ENCODE measurements around the gene NACC1. TPM values are rescaled to one million over a fixed set of nuclear protein-coding genes. Genes with fewer than 3 reads are reported as not detected.
"Not testable (repeated sequence)": the region's sequence is repeated elsewhere in the genome, so short reads cannot be mapped to it uniquely, and the experiment has no call there.

The NACC1 gene
- total and polyA plus RNA-seq, 2 experiments from 2014 or later, result 11.1 to 35.0 TPM

DNA sequence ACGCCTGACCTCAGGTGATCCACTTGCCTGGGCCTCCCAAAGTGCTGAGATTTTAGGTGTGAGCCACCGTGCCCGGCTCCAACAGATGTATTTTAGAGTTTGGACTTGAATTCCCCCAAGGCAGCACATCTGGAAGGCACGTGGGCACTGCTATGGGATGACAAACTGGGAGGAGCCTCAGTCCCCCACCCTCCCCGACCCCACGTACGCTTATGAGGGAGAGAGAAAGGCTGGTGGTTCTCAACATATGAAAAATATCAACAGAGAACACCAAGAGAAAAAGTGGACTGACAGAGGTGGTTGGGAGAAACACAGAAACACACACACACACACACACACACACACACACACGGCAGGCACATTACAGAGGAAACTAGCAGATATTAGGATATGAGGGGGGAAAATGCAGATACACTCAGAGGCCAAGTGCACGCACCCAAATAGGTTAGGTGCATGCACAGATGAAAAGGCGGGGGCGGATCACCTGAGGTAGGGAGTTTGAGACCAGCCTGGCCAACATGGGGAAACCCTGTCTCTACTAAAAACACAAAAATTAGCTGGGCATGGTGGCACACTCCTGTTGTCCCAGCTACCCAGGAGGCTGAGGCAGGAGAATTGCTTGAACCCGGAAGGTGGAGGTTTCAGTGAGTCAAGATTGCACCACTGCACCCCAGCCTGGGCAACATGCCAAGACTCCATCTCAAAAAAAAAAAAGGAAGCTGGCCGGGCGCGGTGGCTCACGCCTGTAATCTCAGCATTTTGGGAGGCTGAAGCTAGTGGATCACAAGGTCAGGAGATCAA is 28.9 kb downstream of the NACC1 start:
- peaks cover 11% of the 10 kb centered on the region for H3K4me1 ChIP-seq (ENCODE audit: insufficient read depth)
- no peak for DNase-seq (ENCODE audit: low spot score)
- TF ChIP-seq EZH2phosphoT487 (IDR thresholded peaks at IDR 0.05; ENCODE audit: low read depth, severe bottlenecking, unreplicated experiment) (no peak), CTCF (IDR thresholded peaks at IDR 0.05; ENCODE audit: poor library complexity) (no peak), EZH2 (IDR thresholded peaks at IDR 0.05; ENCODE audit: borderline replicate concordance) (no peak)

DNA sequence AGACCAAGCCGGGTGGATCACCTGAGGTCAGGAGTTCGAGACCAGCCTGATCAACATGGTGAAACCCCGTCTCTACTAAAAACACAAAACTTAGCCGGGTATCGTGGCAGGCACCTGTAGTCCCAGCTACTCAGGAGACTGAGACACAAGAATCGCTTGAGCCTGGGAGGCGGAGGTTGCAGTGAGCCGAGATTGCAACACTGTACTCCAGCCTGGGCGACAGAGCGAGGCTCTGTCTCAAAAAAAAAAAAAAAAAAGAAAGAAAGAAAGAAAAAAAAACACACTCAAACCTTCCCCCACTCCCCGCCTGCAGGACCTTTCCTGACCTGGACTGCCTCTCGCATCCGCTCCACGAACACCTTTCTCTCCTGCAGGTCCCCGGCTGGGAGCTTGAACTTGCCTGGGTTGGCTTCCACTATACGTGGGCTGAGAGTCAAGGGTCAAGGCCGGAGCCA is 31.1 kb downstream of the NACC1 start:
- WGBS (ENCODE audit: low lambda C conversion rate, missing lambda C conversion rate), result 36% methylated on average over 17 of the region's 17 CpGs
- Histone ChIP-seq H3K4me3 (peak overlapping the region; percentile 75), H2AFZ (peak overlapping the region; percentile 81)

More for the DNA sequence above, 28.9 kb downstream of the NACC1 start:
- 72% methylated on average over 16 of the region's 16 CpGs for WGBS (ENCODE audit: low lambda C conversion rate, missing lambda C conversion rate)
- Histone ChIP-seq H2AFZ (no peak overlapping the region), H3K27me3 (no peaks in the 10 kb centered on the region), H3K4me3 (no peak overlapping the region), H3K9me3 (ENCODE audit: low read depth) (no peaks in the 10 kb centered on the region), H3K27ac (no peak overlapping the region), H3K36me3 (replicated peaks; ENCODE audit: insufficient read depth, low read depth) (no peaks in the 10 kb centered on the region), H3K9me2 (replicated peaks; ENCODE audit: insufficient read depth) (no peaks in the 10 kb centered on the region), H4K20me1 (ENCODE audit: insufficient read depth, poor library complexity, severe bottlenecking) (no peaks in the 10 kb centered on the region), H3K4me2 (no peak overlapping the region), H3K79me2 (peaks cover 26% of the 10 kb centered on the region)

DNA sequence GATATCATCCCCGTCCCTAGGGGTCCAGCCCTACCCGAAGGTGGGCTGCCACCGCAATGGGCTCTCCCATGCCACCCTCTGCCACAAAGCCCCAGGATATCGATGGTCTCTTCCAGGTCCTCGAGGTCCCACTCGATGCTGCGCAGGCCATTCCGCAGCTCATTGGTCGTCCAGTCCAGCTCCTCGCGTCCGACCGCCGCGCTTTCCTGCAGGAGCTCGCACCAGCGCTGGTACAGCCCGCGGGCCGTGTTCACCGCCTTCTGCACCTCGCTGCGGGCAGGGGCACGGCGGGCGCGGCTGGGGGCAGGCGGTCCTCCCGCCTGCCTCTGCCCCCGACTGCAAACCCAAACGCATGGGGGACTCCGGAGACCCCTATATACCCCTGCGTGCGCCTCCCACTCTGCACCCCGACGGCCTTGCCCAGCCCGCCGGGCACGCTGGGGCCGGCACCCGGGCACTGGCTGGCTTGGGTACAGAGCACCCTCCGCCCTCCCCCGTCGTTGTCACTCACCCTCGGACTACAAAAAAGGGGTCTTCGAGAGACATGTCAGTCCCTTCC is 31.6 kb downstream of the NACC1 start:
- Histone ChIP-seq H3K9me3 (ENCODE audit: low read depth) (no peaks in the 10 kb centered on the region), H3K79me2 (peaks cover 47% of the 10 kb centered on the region), H3K27me3 (no peaks in the 10 kb centered on the region), H3K36me3 (replicated peaks; ENCODE audit: insufficient read depth, low read depth) (no peaks in the 10 kb centered on the region), H4K20me1 (ENCODE audit: insufficient read depth, poor library complexity, severe bottlenecking) (peaks cover 16% of the 10 kb centered on the region), H3K9me2 (replicated peaks; ENCODE audit: insufficient read depth) (no peaks in the 10 kb centered on the region), H2AFZ (peak overlapping the region; percentile 81), H3K4me2 (peak overlapping the region; percentile 95), H3K4me1 (ENCODE audit: insufficient read depth) (peaks cover 11% of the 10 kb centered on the region), H3K4me3 (peak overlapping the region; percentile 75), H3K27ac (peak overlapping the region; percentile 66)
- under 1% methylated on average over 27 of the region's 46 CpGs for WGBS (ENCODE audit: low lambda C conversion rate, missing lambda C conversion rate)
- DNase-seq (ENCODE audit: low spot score), result peak; percentile 72
- TF ChIP-seq EZH2 (IDR thresholded peaks at IDR 0.05; ENCODE audit: borderline replicate concordance) (no peak), EZH2phosphoT487 (IDR thresholded peaks at IDR 0.05; ENCODE audit: low read depth, severe bottlenecking, unreplicated experiment) (no peak), CTCF (IDR thresholded peaks at IDR 0.05; ENCODE audit: poor library complexity) (no peak)

More for the DNA sequence above, 31.1 kb downstream of the NACC1 start:
- Histone ChIP-seq H3K4me1 (ENCODE audit: insufficient read depth) (peaks cover 11% of the 10 kb centered on the region), H3K4me2 (peak overlapping the region; percentile 95), H3K27ac (peak overlapping the region; percentile 66), H3K79me2 (peaks cover 42% of the 10 kb centered on the region), H4K20me1 (ENCODE audit: insufficient read depth, poor library complexity, severe bottlenecking) (peaks cover 12% of the 10 kb centered on the region)
- H3K36me3 ChIP-seq (replicated peaks; ENCODE audit: insufficient read depth, low read depth); H3K9me2 ChIP-seq (replicated peaks; ENCODE audit: insufficient read depth); H3K27me3 ChIP-seq; H3K9me3 ChIP-seq (ENCODE audit: low read depth): not testable (repeated sequence)
- DNase-seq (ENCODE audit: low spot score), result peak; percentile 44

All from hepatocyte (in vitro differentiated cells).